Measurements from ENCODE around the gene ATAD3A. TPM values are rescaled to one million over a fixed set of nuclear protein-coding genes. Genes with fewer than 3 reads are reported as not detected.
A peak's percentile ranks its signal among the peaks of the same experiment; 100 is the strongest.

Gene ATAD3A
- total RNA-seq, 1 experiment from 2014 or later: 71.2 TPM

DNA sequence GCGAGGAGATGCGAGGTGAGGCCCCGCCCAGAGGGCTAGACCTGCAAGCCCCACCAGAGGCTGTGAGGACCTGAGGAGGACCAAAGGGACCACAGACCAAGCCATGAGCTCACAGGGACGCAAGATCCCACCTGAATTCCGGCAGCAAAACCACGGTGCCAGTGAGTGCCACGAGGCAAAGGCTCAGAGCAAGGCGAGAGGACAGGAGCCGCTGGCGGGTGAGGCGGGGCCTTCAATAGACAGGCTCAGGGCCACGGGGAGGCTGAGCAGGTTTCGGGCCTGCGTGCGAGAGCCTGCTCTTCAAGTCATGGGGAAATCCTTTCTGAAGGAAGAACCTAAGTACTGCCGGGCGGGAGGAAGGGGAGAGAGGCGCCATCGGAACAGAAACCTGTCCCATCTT, 35.5 kb downstream of the ATAD3A start:
- ChIA-PET POLR2A (no interaction called here), CTCF (no interaction called here)
- Mint-ChIP-seq H3K4me3 (no peak overlapping the region), H3K4me1 (no peaks in the 10 kb centered on the region), H3K27ac (no peak overlapping the region), H3K36me3 (peaks cover 2% of the 10 kb centered on the region; the same call in 1 of the 2 replicates), H3K27me3 (ENCODE audit: low read depth) (no peaks in the 10 kb centered on the region; the same call in 1 of the 2 replicates), H3K9me3 (no peaks in the 10 kb centered on the region)
- ATAC-seq (no peak), DNase-seq (ENCODE audit: low spot score) (no peak)
- no peak for TF ChIP-seq ZNF121 (CRISPR knock-in tag; IDR thresholded peaks at IDR 0.05)
- TF ChIP-seq PRRX2 (CRISPR knock-in tag; IDR thresholded peaks at IDR 0.05): no peak
- no peak for TF ChIP-seq NFATC4 (CRISPR knock-in tag; IDR thresholded peaks at IDR 0.05)
- no peak for TF ChIP-seq CBFB (CRISPR knock-in tag; IDR thresholded peaks at IDR 0.05; ENCODE audit: low read depth)
- no peak for TF ChIP-seq CTCF (IDR thresholded peaks at IDR 0.05)
- TF ChIP-seq ZNF219 (CRISPR knock-in tag; IDR thresholded peaks at IDR 0.05; ENCODE audit: borderline replicate concordance): no peak
- TF ChIP-seq, protein P1, sequence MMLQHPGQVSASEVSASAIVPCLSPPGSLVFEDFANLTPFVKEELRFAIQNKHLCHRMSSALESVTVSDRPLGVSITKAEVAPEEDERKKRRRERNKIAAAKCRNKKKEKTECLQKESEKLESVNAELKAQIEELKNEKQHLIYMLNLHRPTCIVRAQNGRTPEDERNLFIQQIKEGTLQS (CRISPR knock-in tag; conservative IDR thresholded peaks at IDR 0.05): no peak
- TF ChIP-seq, protein P2, sequence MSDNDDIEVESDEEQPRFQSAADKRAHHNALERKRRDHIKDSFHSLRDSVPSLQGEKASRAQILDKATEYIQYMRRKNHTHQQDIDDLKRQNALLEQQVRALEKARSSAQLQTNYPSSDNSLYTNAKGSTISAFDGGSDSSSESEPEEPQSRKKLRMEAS (CRISPR knock-in tag; IDR thresholded peaks at IDR 0.05): no peak
- TF ChIP-seq ZNF281 (CRISPR knock-in tag; IDR thresholded peaks at IDR 0.05): no peak

DNA sequence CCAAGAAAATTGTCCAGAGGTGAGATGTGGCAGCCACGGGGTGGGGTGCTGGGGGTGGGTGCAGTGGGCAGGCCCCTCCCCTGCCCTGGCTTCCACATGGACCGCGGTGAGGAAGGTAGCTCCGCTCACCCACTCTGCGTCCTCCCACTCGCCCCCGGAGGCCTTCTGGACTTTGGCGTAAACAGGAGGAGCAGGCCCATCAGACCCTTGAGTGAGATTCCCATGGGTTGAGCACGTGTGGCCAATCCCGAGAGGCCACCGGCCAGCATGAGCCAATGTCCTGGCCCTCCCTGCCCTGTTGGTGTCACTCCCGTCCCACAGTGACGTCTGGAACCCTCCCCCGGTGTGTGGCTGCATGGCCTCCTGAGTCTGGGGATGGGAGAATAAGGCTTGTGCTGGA, 36.6 kb downstream of the ATAD3A start:
- ChIA-PET CTCF (no interaction called here), POLR2A (no interaction called here)
- Mint-ChIP-seq H3K9me3 (no peaks in the 10 kb centered on the region), H3K4me3 (no peak overlapping the region), H3K27me3 (ENCODE audit: low read depth) (no peaks in the 10 kb centered on the region; the same call in 1 of the 2 replicates), H3K4me1 (no peaks in the 10 kb centered on the region), H3K36me3 (no peaks in the 10 kb centered on the region; the same call in 1 of the 2 replicates), H3K27ac (peak overlapping the region; percentile 32; the same call in 1 of the 2 replicates)
- DNase-seq (ENCODE audit: low spot score): no peak
- no peak for TF ChIP-seq FOXJ3 (CRISPR knock-in tag; IDR thresholded peaks at IDR 0.05; ENCODE audit: borderline replicate concordance)
- no peak for TF ChIP-seq PRRX2 (CRISPR knock-in tag; IDR thresholded peaks at IDR 0.05)
- TF ChIP-seq JUN (CRISPR knock-in tag; IDR thresholded peaks at IDR 0.05): no peak
- TF ChIP-seq AR (CRISPR knock-in tag; IDR thresholded peaks at IDR 0.05): no peak
- TF ChIP-seq ELF4 (CRISPR knock-in tag; IDR thresholded peaks at IDR 0.05; ENCODE audit: low read depth): no peak
- no peak for TF ChIP-seq MXD4 (CRISPR knock-in tag; IDR thresholded peaks at IDR 0.05; ENCODE audit: borderline replicate concordance)
- no peak for TF ChIP-seq GRHL2 (CRISPR knock-in tag; IDR thresholded peaks at IDR 0.05; ENCODE audit: insufficient replicate concordance, severe bottlenecking)
- no peak for TF ChIP-seq ZMAT4 (CRISPR knock-in tag; IDR thresholded peaks at IDR 0.05)
- TF ChIP-seq, protein P1 (CRISPR knock-in tag; conservative IDR thresholded peaks at IDR 0.05): no peak
- no peak for TF ChIP-seq SMAD4 (CRISPR knock-in tag; IDR thresholded peaks at IDR 0.05)
- no peak for TF ChIP-seq ATF1 (CRISPR knock-in tag; IDR thresholded peaks at IDR 0.05)
- no peak for TF ChIP-seq RELA (CRISPR knock-in tag; IDR thresholded peaks at IDR 0.05; ENCODE audit: borderline replicate concordance)
- TF ChIP-seq ERG (CRISPR knock-in tag; IDR thresholded peaks at IDR 0.05): no peak
- no peak for TF ChIP-seq TP53 (CRISPR knock-in tag; IDR thresholded peaks at IDR 0.05)
- ATAC-seq: no peak
